AG08396 (cell line): ENCODE measurements around the gene TOR2A.
"Not testable (repeated sequence)": the region's sequence is repeated elsewhere in the genome, so short reads cannot be mapped to it uniquely, and the experiment has no call there.

Source experiments
- DNase-seq: peaks from one replicate; pipeline ENCODE4 v3.0.0; 2012; ENCODE audit warnings: low spot score, mixed read lengths

TOR2A gene

GRCh38 chr9:127768698-127769097 is 33.6 kb upstream of the TOR2A start:
- no peak for DNase-seq

- DNase-seq, result no peak
Observed at GRCh38 chr9:127767909-127768331, 32.8 kb upstream of the TOR2A start.

- no peak for DNase-seq
Observed at GRCh38 chr9:127767410-127767809, 32.3 kb upstream of the TOR2A start.

- no peak for DNase-seq
Observed at GRCh38 chr9:127765418-127765817, 30.3 kb upstream of the TOR2A start.

GRCh38 chr9:127763918-127764384 is 28.9 kb upstream of the TOR2A start:
- DNase-seq, result no peak

GRCh38 chr9:127762111-127762676 is 27.1 kb upstream of the TOR2A start:
- DNase-seq, result no peak

GRCh38 chr9:127761491-127761956 is 26.4 kb upstream of the TOR2A start:
- DNase-seq, result no peak

GRCh38 chr9:127761061-127761460 is 26.0 kb upstream of the TOR2A start:
- no peak for DNase-seq

- DNase-seq, result no peak
Observed at GRCh38 chr9:127758843-127759242, 23.7 kb upstream of the TOR2A start.

GRCh38 chr9:127756776-127757175 is 21.7 kb upstream of the TOR2A start:
- DNase-seq, result not testable (repeated sequence)

- no peak for DNase-seq
Observed at GRCh38 chr9:127756233-127756632, 21.1 kb upstream of the TOR2A start.

- no peak for DNase-seq
Observed at GRCh38 chr9:127755061-127756060, 20.3 kb upstream of the TOR2A start.

GRCh38 chr9:127754099-127755060 is 19.3 kb upstream of the TOR2A start:
- peak; percentile 86 for DNase-seq

GRCh38 chr9:127753622-127754021 is 18.5 kb upstream of the TOR2A start:
- no peak for DNase-seq

- DNase-seq, result no peak
Observed at GRCh38 chr9:127753148-127753547, 18.1 kb upstream of the TOR2A start.

GRCh38 chr9:127751269-127752054 is 16.4 kb upstream of the TOR2A start:
- peak; percentile 71 for DNase-seq

- no peak for DNase-seq
Observed at GRCh38 chr9:127749090-127749787, 14.1 kb upstream of the TOR2A start.

- no peak for DNase-seq
Observed at GRCh38 chr9:127746959-127747569, 12.0 kb upstream of the TOR2A start.

- no peak for DNase-seq
Observed at GRCh38 chr9:127744398-127745110, 9.5 kb upstream of the TOR2A start.
